Spleen (tissue), 7 donors: Measurements from ENCODE around the gene LRRC49.

ENCODE experiments used
- POLR2A ChIP-seq, 3 donors: fragments of 450-650 bp; IDR thresholded peaks; one replicate each; pipeline ENCODE4 v1.5.1; 2017; ENCODE audit warnings: antibody characterized with exemption in 3 of 3, mild to moderate bottlenecking in 1 of 3
- TF ChIP-seq, protein P1 (sequence below), 11 experiments: fragments of 200-600 bp in 7 of 11; fragments of 450-650 bp in 4 of 11; sonication (generic) in 4 of 11; IDR thresholded peaks in 8 of 11; conservative IDR thresholded peaks in 3 of 11; 1 replicate in 7 of 11; 2 replicates in 4 of 11; pipeline versions ENCODE4 v1.4.0 to v1.8.0; 2016 to 2021; ENCODE audit warnings: antibody characterized with exemption in 11 of 11, inconsistent platforms in 4 of 11, mild to moderate bottlenecking in 1 of 11
- donor health status: DM: no; HTN: no; CAD: no; lungs with moderate emphysema.
- donor health status: DM: no; HTN: no; CAD: no.
- donor health status: DM: no; HTN: no; CAD: no.

DNA sequence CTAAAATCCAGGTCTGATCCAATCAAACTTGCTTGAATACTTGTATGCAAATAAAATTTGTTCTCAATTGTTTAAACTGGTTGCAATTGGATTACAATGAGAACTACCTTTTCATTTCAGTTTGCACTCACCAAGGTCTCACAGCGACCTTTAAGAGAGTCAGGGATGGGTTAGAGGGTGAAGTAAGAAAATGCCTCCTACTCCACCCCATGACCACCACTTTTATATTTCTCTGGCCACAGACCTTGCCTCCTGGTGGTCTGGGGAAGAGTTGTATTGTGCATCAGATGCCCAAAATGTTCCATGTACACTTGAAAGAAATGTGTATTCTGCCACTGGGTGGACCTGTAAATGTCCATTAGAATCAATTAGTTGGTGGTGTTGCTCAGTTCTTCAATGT lies 206.3 kb downstream of the LRRC49 start:
- no peak for TF ChIP-seq POLR2A (IDR thresholded peaks at IDR 0.05)
- TF ChIP-seq, protein P1, sequence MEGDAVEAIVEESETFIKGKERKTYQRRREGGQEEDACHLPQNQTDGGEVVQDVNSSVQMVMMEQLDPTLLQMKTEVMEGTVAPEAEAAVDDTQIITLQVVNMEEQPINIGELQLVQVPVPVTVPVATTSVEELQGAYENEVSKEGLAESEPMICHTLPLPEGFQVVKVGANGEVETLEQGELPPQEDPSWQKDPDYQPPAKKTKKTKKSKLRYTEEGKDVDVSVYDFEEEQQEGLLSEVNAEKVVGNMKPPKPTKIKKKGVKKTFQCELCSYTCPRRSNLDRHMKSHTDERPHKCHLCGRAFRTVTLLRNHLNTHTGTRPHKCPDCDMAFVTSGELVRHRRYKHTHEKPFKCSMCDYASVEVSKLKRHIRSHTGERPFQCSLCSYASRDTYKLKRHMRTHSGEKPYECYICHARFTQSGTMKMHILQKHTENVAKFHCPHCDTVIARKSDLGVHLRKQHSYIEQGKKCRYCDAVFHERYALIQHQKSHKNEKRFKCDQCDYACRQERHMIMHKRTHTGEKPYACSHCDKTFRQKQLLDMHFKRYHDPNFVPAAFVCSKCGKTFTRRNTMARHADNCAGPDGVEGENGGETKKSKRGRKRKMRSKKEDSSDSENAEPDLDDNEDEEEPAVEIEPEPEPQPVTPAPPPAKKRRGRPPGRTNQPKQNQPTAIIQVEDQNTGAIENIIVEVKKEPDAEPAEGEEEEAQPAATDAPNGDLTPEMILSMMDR (IDR thresholded peaks at IDR 0.05 in 8 of 11, conservative IDR thresholded peaks at IDR 0.05 in 3 of 11): no peak
